Esophagus squamous epithelium (tissue), 5 donors: ENCODE measurements around the gene PPP1R37. TPM values are rescaled to one million over a fixed set of nuclear protein-coding genes. Genes with fewer than 3 reads are reported as not detected.
A peak's percentile ranks its signal among the peaks of the same experiment; 100 is the strongest.

Experiments used
- DNase-seq: peaks from one replicate; lab custom pipeline; 2025; lab: John Stamatoyannopoulos, UW
- H3K27ac ChIP-seq, 4 donors: fragments of 200-600 bp; sonication (generic); one replicate each; pipeline ENCODE4 v1.5.1; 2016 to 2019; ENCODE audit warnings: mild to moderate bottlenecking in 1 of 4
- H3K27me3 ChIP-seq, 4 donors: fragments of 200-600 bp; sonication (generic); 1 replicate in 3 of 4; 2 replicates in 1 of 4; pipeline versions ENCODE4 v1.5.1 to v1.6.0; 2017 to 2021; ENCODE audit warnings: antibody characterized with exemption in 1 of 4
- H3K36me3 ChIP-seq, 3 donors: fragments of 200-600 bp; sonication (generic); one replicate each; pipeline ENCODE4 v1.5.1; 2016 to 2019
- H3K4me1 ChIP-seq, 3 donors: fragments of 200-600 bp; sonication (generic); one replicate each; pipeline ENCODE4 v1.5.1; 2017 to 2019
- H3K4me3 ChIP-seq, 4 donors: fragments of 200-600 bp; sonication (generic); 1 replicate in 3 of 4; 2 replicates in 1 of 4; pipeline ENCODE4 v1.5.1; 2016 to 2019; ENCODE audit warnings: mild to moderate bottlenecking in 2 of 4, moderate library complexity in 1 of 4
- H3K9me3 ChIP-seq, 3 donors: fragments of 200-600 bp; sonication (generic); one replicate each; pipeline ENCODE4 v1.5.1; 2016 to 2019
- POLR2A ChIP-seq, 4 donors: fragments of 450-650 bp; IDR thresholded peaks; one replicate each; pipeline ENCODE4 v1.6.1; 2017; ENCODE audit warnings: antibody characterized with exemption in 4 of 4, mild to moderate bottlenecking in 4 of 4, moderate library complexity in 3 of 4
- WGBS, 2 donors: methylation state at CpG; one replicate each; pipeline ENCODE4 v1.1.5; 2018; 5-methylcytosine and 5-hydroxymethylcytosine counted together
- intact Hi-C: fragments of 100-400 bp; cut with DNase I; formaldehyde crosslinking; loops from one replicate; pipeline ENCODE4 v1.15.0; 2022
- total RNA-seq, 4 donors: library from RNA; depleted of rRNA; stranded (reverse); fragments of >200 nt; gene quantifications; one replicate each; pipeline ENCODE4 v1.1.0, GENCODE V29; 2016
- TF ChIP-seq, protein P1 (sequence below), 6 experiments: fragments of 450-650 bp in 4 of 6; fragments of 200-600 bp in 2 of 6; sonication (generic) in 2 of 6; IDR thresholded peaks; one replicate each; pipeline ENCODE4 v1.5.1; 2016 to 2019; ENCODE audit warnings: antibody characterized with exemption in 6 of 6, mild to moderate bottlenecking in 4 of 6, moderate library complexity in 4 of 6
- donor health status: DM: yes; HTN: yes; CAD: no.

PPP1R37 gene
- total RNA-seq, 4 donors from 2014 or later: 25.1 to 35.5 (median 30.8) TPM

DNA sequence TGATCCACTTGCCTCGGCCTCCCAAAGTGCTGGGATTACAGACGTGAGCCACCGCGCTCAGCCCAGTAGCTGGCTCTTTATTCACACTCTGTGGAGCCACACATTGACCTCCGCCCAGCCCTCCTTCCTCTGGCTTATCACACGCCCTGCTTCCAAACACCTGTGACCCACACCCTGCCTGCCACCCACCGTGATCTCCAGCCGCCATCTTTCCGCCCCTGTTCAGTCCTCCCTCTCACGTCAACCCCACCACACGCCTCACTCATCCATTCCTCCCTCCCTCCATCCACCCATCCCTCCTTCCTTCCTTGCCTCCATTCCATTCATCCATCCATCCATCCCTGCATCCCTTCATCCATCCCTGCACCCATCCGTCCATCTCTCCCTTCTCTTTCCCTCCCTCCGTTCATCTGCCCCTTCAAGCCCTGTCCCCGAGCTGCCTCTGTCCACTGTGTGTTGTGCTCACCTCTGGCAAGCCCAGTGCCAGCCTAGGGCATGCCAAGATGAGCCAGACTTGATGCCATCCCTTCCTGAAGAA, 34.3 kb upstream of the PPP1R37 start:
- 83 to 86% methylated on average over 14 of the region's 14 CpGs for WGBS, 2 donors
- no peak for DNase-seq
- Histone ChIP-seq H3K4me1 (peaks cover 0 to 9% (median 0%) of the 10 kb centered on the region in 3 donors), H3K9me3 (no peaks in the 10 kb centered on the region), H3K36me3 (peaks cover 53 to 99% (median 91%) of the 10 kb centered on the region in 3 donors), H3K27ac (no peak overlapping the region), H3K27me3 (no peaks in the 10 kb centered on the region), H3K4me3 (no peak overlapping the region)
- TF ChIP-seq POLR2A (IDR thresholded peaks at IDR 0.05): no peak
- TF ChIP-seq, protein P1, sequence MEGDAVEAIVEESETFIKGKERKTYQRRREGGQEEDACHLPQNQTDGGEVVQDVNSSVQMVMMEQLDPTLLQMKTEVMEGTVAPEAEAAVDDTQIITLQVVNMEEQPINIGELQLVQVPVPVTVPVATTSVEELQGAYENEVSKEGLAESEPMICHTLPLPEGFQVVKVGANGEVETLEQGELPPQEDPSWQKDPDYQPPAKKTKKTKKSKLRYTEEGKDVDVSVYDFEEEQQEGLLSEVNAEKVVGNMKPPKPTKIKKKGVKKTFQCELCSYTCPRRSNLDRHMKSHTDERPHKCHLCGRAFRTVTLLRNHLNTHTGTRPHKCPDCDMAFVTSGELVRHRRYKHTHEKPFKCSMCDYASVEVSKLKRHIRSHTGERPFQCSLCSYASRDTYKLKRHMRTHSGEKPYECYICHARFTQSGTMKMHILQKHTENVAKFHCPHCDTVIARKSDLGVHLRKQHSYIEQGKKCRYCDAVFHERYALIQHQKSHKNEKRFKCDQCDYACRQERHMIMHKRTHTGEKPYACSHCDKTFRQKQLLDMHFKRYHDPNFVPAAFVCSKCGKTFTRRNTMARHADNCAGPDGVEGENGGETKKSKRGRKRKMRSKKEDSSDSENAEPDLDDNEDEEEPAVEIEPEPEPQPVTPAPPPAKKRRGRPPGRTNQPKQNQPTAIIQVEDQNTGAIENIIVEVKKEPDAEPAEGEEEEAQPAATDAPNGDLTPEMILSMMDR (IDR thresholded peaks at IDR 0.05): no peak
- intact Hi-C loops: no loop called here

DNA sequence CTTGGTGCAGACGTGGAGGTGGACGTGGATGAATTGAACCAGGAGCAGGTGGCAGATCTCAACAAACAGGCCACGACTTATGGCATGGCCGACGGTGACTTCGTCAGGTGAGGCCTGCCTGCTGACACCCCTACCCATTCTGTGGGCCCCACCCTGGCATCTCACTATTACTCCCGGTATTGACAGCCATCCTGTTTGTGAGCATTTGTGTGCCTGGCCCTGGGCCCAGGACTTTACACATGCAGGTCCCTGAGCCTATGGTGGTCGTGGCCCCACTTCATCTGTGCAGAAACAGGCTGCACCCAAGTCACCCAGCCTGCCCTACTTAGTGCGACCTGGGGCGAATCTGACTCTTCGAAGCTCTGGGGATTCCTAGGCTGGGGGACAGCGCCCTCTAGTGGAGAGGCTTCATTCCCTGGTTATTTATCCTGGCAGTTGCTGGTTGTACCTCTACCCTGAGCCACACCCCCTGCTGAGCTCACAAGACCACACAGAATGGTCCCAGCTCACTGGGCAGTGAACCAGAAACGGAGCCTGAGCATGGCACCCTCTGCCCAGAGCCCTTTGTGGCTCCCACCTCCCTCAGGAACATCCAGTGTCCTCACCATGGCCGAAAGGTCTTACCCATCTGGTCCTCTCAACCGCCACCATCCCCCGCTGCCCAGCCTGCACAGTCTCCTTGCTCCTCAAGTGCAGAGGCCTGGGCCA, 33.6 kb upstream of the PPP1R37 start:
- no peak for DNase-seq
- no peak overlapping the region for H3K27ac ChIP-seq
- H3K4me1 ChIP-seq: peaks cover 0 to 9% (median 0%) of the 10 kb centered on the region in 3 donors
- H3K4me3 ChIP-seq: no peak overlapping the region
- intact Hi-C loops: no loop called here
- H3K27me3 ChIP-seq: no peaks in the 10 kb centered on the region
- TF ChIP-seq, protein P1 (IDR thresholded peaks at IDR 0.05): peak; percentile 87 to 94 (median 92)
- TF ChIP-seq POLR2A (IDR thresholded peaks at IDR 0.05): no peak
- peaks cover 61 to 99% (median 91%) of the 10 kb centered on the region in 3 donors for H3K36me3 ChIP-seq
- no peaks in the 10 kb centered on the region for H3K9me3 ChIP-seq
- 43 to 50% methylated on average over 8 to 15 of the region's 16 CpGs for WGBS, 2 donors

DNA sequence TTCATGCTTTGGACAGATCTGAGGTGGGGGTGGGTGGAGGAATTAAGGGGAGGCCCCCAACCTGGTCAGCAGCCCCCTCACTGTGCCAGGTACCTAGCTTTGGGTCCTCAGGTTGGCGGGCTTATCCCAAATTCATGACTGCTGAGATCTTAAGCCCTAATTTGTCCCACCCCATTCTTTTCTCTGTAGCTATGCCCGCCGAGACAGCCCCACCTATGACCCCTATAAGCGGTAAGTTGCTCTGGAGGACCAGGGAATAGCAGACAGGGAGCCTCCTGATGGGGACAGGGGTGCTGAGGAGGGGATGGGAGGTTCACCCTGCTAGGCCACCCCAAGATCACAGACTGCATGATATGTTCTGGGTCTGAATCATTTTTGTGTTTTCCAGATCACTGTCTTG, 31.0 kb upstream of the PPP1R37 start:
- DNase-seq: no peak
- H3K27ac ChIP-seq: no peak overlapping the region
- WGBS, 2 donors: 57 to 100% methylated on average over 1 of the region's 4 CpGs
- no peaks in the 10 kb centered on the region for H3K27me3 ChIP-seq
- H3K4me1 ChIP-seq: peaks cover 0 to 9% (median 0%) of the 10 kb centered on the region in 3 donors
- H3K4me3 ChIP-seq: no peak overlapping the region
- no peak for TF ChIP-seq POLR2A (IDR thresholded peaks at IDR 0.05)
- TF ChIP-seq, protein P1 (IDR thresholded peaks at IDR 0.05): no peak
- H3K9me3 ChIP-seq: no peaks in the 10 kb centered on the region
- intact Hi-C loops: no loop called here
- peaks cover 65 to 99% (median 80%) of the 10 kb centered on the region in 3 donors for H3K36me3 ChIP-seq

DNA sequence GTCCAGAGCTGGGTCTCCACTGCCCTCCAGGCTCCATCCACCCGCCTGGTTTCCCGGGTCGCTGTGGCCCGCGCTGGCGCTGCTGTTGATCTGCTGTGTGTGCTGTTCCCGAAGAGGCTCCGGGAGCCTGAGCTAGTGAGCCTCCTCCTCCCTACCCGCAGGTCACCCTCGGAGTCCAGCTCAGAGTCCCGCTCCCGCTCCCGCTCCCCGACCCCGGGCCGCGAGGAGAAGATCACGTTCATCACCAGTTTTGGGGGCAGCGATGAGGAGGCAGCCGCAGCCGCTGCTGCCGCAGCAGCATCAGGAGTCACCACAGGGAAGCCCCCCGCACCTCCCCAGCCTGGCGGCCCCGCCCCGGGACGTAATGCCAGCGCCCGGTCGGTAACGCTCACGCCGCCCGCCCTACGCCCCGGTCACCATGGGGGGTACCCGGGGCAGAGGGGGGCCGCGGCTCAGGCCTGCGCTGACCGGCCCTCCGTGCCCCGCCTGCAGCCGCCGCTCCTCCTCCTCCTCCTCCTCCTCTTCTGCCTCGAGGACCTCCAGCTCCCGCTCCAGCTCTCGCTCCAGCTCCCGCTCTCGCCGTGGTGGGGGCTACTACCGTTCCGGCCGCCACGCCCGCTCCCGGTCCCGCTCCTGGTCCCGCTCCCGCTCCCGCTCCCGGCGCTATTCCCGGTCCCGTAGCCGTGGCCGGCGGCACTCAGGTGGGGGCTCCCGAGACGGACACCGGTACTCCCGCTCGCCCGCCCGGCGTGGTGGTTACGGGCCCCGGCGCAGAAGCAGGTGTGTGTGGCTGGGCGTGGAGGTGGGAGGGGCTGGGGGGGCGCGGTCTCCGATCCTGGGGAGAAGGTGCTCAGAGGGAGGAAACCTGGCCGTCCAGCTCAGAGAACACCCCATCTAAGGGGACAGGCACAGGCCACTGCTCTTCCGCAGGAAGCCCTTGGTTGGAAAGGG, 28.9 kb upstream of the PPP1R37 start:
- WGBS, 2 donors: 91 to 98% methylated on average over 13 to 29 of the region's 85 CpGs
- Histone ChIP-seq H3K27ac (no peak overlapping the region), H3K9me3 (no peaks in the 10 kb centered on the region), H3K4me1 (peaks cover 6 to 30% (median 6%) of the 10 kb centered on the region in 3 donors), H3K36me3 (peaks cover 57 to 99% (median 81%) of the 10 kb centered on the region in 3 donors), H3K27me3 (no peaks in the 10 kb centered on the region), H3K4me3 (no peak overlapping the region)
- intact Hi-C loops: no loop called here
- no peak for DNase-seq
- no peak for TF ChIP-seq POLR2A (IDR thresholded peaks at IDR 0.05)
- TF ChIP-seq, protein P1 (IDR thresholded peaks at IDR 0.05): no peak
